Measurements from ENCODE around the gene RFTN1.

The RFTN1 gene

DNA sequence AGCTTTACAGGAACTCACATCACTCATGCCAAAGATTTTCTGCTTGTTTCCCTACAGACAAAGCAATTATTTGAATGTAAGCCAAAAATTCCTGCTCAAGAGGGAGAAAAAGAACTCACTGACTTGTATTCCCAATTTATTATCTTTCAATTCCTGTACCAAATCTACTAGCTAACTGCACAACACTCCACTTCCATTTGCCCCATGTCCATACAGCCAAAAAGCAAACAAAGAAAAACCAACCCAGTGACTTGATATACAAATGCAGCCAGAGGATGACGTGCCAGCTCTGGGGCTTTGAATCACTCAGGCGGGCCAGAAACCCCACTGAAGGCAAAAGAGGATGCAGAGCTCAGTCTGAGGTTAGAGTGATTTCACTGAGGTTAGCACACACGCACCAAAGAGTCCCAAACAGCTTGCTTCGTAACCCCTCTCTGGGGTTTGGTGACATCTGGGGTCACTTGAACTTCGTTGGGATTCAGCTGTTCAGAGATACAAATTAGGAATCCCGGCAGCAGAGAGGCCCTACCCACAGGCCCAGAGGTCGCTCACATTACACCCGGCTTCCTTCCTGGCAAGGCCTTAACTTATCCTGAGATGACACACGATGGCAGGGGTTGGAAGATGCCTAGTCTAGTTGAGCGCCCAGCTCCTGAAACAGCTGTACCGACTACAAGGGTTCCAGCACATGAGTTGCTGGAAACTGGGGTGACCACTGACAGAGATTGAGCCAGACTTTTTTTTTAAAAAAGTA lies 1.6 kb downstream of the RFTN1 start (continued):
- TF ChIP-seq, protein P1, sequence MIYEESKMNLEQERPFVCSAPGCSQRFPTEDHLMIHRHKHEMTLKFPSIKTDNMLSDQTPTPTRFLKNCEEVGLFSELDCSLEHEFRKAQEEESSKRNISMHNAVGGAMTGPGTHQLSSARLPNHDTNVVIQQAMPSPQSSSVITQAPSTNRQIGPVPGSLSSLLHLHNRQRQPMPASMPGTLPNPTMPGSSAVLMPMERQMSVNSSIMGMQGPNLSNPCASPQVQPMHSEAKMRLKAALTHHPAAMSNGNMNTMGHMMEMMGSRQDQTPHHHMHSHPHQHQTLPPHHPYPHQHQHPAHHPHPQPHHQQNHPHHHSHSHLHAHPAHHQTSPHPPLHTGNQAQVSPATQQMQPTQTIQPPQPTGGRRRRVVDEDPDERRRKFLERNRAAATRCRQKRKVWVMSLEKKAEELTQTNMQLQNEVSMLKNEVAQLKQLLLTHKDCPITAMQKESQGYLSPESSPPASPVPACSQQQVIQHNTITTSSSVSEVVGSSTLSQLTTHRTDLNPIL (CRISPR knock-in tag; IDR thresholded peaks at IDR 0.05; ENCODE audit: low read depth): no peak
- no peak for TF ChIP-seq TCF4 (CRISPR knock-in tag; IDR thresholded peaks at IDR 0.05; ENCODE audit: borderline replicate concordance)

DNA sequence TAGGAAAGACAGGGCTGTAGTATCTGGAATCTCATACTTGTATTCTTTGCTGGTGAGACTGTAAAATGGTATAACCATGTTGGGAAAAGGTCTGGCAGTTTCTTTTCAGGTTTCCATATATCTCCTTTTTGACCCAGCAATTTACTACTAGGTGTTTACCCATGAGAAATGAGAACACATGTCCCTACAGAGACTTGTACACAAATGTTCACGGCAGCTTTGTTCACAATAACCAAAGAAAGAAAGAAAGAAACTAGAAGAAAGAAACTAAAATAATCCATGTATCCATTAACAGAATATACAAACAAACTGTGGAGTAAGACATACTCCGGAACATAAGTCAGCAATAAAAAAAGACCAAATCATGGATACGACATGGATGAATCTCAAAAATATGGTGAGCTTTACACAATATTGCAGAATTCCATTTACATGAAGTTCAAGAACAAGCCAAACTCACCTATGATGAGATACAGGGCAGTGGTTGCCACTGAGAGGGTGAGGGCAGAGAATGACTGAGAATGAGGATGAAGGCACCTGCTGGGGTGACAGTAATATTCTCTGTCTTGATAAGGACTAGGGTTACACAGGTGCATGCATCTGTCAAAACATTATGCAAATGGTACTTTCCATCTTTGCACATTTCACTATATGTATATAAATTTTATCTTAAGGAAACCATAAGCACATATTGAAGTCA lies 2.7 kb downstream of the RFTN1 start:
- no peak for TF ChIP-seq BACH2 (CRISPR knock-in tag; IDR thresholded peaks at IDR 0.05; ENCODE audit: borderline replicate concordance)
- TF ChIP-seq ZFP3 (CRISPR knock-in tag; IDR thresholded peaks at IDR 0.05): no peak
- ATAC-seq: no peak

DNA sequence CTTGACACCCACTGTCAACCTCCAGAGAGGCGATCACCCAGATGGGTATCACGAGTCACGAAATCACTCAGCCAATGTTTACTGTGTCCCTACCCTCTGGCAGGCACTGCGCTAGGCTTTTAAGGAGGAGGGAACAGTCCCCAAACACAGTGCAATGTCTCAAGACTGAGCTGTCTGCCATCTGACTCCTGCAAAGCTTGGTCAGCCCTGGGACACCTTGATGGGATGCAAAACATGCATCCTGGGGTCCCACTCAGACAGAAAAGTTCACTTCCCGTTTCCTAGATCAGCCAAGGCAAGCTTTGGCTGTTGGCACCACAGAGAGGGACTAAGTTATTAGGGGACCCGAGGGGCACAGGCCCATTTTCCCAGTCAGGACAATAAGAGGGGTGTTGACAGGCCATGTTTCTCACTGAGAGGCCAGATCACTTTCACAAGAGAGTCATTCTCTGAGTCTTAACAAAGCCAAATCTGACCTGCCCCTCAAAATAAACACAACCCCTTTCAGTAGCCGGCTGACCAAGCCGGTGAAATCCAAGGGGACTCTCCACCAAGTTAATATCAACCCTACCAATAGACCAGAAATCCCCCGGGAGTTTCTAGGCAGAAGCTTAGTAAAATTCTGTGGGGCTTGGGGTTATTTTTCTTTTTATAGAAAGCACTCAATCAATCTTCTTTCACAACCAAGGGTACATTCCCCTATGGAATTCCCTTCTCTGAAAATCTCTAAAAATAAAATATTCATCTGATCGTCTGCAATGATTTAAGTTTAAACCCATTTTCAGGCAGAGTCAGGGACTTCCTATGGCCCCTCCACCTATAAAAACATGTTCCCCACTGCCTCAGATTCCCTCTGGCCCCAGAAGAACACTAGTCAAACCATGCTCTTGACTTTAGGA lies 3.5 kb downstream of the RFTN1 start:
- TF ChIP-seq PPARA (CRISPR knock-in tag; IDR thresholded peaks at IDR 0.05; ENCODE audit: borderline replicate concordance) (no peak), ARNTL (CRISPR knock-in tag; IDR thresholded peaks at IDR 0.05; ENCODE audit: borderline replicate concordance, low read depth) (no peak), ZNF70 (CRISPR knock-in tag; IDR thresholded peaks at IDR 0.05) (no peak), OSR1 (CRISPR knock-in tag; IDR thresholded peaks at IDR 0.05) (no peak), ZNF8 (CRISPR knock-in tag; IDR thresholded peaks at IDR 0.05) (no peak), TCF4 (CRISPR knock-in tag; IDR thresholded peaks at IDR 0.05; ENCODE audit: borderline replicate concordance) (no peak), BACH2 (CRISPR knock-in tag; IDR thresholded peaks at IDR 0.05; ENCODE audit: borderline replicate concordance) (no peak), ZC3H10 (CRISPR knock-in tag; IDR thresholded peaks at IDR 0.05) (no peak), ESRRG (CRISPR knock-in tag; IDR thresholded peaks at IDR 0.05) (no peak), GLIS3 (CRISPR knock-in tag; IDR thresholded peaks at IDR 0.05) (no peak), ZFP30 (CRISPR knock-in tag; IDR thresholded peaks at IDR 0.05) (no peak), SNAI2 (CRISPR knock-in tag; IDR thresholded peaks at IDR 0.05) (no peak), CSDC2 (CRISPR knock-in tag; IDR thresholded peaks at IDR 0.05) (no peak), TOX (CRISPR knock-in tag; IDR thresholded peaks at IDR 0.05; ENCODE audit: borderline replicate concordance) (no peak)
- TF ChIP-seq, protein P1 (CRISPR knock-in tag; IDR thresholded peaks at IDR 0.05; ENCODE audit: low read depth): no peak
- TF ChIP-seq, protein P2, sequence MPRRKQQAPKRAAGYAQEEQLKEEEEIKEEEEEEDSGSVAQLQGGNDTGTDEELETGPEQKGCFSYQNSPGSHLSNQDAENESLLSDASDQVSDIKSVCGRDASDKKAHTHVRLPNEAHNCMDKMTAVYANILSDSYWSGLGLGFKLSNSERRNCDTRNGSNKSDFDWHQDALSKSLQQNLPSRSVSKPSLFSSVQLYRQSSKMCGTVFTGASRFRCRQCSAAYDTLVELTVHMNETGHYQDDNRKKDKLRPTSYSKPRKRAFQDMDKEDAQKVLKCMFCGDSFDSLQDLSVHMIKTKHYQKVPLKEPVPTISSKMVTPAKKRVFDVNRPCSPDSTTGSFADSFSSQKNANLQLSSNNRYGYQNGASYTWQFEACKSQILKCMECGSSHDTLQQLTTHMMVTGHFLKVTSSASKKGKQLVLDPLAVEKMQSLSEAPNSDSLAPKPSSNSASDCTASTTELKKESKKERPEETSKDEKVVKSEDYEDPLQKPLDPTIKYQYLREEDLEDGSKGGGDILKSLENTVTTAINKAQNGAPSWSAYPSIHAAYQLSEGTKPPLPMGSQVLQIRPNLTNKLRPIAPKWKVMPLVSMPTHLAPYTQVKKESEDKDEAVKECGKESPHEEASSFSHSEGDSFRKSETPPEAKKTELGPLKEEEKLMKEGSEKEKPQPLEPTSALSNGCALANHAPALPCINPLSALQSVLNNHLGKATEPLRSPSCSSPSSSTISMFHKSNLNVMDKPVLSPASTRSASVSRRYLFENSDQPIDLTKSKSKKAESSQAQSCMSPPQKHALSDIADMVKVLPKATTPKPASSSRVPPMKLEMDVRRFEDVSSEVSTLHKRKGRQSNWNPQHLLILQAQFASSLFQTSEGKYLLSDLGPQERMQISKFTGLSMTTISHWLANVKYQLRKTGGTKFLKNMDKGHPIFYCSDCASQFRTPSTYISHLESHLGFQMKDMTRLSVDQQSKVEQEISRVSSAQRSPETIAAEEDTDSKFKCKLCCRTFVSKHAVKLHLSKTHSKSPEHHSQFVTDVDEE (CRISPR knock-in tag; IDR thresholded peaks at IDR 0.05): no peak
- TF ChIP-seq, protein P3, sequence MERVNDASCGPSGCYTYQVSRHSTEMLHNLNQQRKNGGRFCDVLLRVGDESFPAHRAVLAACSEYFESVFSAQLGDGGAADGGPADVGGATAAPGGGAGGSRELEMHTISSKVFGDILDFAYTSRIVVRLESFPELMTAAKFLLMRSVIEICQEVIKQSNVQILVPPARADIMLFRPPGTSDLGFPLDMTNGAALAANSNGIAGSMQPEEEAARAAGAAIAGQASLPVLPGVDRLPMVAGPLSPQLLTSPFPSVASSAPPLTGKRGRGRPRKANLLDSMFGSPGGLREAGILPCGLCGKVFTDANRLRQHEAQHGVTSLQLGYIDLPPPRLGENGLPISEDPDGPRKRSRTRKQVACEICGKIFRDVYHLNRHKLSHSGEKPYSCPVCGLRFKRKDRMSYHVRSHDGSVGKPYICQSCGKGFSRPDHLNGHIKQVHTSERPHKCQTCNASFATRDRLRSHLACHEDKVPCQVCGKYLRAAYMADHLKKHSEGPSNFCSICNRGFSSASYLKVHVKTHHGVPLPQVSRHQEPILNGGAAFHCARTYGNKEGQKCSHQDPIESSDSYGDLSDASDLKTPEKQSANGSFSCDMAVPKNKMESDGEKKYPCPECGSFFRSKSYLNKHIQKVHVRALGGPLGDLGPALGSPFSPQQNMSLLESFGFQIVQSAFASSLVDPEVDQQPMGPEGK (CRISPR knock-in tag; IDR thresholded peaks at IDR 0.05; ENCODE audit: borderline replicate concordance): no peak
- no peak for ATAC-seq

DNA sequence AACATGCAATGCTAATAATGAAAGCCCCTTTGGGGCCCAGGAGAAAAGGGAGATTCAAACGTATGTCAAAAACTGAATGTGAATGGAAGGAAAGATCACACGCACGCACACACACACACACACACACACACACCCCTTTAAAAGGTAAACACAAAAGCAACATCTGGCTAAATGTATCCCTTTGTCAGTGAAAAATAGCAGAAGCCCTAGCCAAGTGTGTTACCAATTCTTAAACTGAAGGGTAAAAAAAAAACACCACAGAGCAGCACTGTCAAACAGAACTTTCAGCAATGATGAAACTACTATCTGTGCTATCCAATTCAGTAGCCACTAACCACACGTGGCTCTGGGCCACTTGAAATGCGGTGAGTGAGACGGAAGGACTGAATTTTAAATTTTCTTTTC lies 4.9 kb downstream of the RFTN1 start:
- TF ChIP-seq ZC3H10 (CRISPR knock-in tag; IDR thresholded peaks at IDR 0.05): no peak
- TF ChIP-seq GLIS3 (CRISPR knock-in tag; IDR thresholded peaks at IDR 0.05): no peak
- TF ChIP-seq ZNF70 (CRISPR knock-in tag; IDR thresholded peaks at IDR 0.05): no peak
- TF ChIP-seq, protein P3 (CRISPR knock-in tag; IDR thresholded peaks at IDR 0.05; ENCODE audit: borderline replicate concordance): no peak
- no peak for TF ChIP-seq OSR1 (CRISPR knock-in tag; IDR thresholded peaks at IDR 0.05)
- TF ChIP-seq, protein P4, sequence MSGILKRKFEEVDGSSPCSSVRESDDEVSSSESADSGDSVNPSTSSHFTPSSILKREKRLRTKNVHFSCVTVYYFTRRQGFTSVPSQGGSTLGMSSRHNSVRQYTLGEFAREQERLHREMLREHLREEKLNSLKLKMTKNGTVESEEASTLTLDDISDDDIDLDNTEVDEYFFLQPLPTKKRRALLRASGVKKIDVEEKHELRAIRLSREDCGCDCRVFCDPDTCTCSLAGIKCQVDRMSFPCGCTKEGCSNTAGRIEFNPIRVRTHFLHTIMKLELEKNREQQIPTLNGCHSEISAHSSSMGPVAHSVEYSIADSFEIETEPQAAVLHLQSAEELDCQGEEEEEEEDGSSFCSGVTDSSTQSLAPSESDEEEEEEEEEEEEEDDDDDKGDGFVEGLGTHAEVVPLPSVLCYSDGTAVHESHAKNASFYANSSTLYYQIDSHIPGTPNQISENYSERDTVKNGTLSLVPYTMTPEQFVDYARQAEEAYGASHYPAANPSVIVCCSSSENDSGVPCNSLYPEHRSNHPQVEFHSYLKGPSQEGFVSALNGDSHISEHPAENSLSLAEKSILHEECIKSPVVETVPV (CRISPR knock-in tag; IDR thresholded peaks at IDR 0.05): no peak
- TF ChIP-seq TOX (CRISPR knock-in tag; IDR thresholded peaks at IDR 0.05; ENCODE audit: borderline replicate concordance): no peak
- TF ChIP-seq PPARA (CRISPR knock-in tag; IDR thresholded peaks at IDR 0.05; ENCODE audit: borderline replicate concordance): no peak
- no peak for TF ChIP-seq ZFP30 (CRISPR knock-in tag; IDR thresholded peaks at IDR 0.05)
- ATAC-seq: no peak
